Measurements from ENCODE around the gene PSMD1.
"Not testable (repeated sequence)": the region's sequence is repeated elsewhere in the genome, so short reads cannot be mapped to it uniquely, and the experiment has no call there.

Gene PSMD1

DNA sequence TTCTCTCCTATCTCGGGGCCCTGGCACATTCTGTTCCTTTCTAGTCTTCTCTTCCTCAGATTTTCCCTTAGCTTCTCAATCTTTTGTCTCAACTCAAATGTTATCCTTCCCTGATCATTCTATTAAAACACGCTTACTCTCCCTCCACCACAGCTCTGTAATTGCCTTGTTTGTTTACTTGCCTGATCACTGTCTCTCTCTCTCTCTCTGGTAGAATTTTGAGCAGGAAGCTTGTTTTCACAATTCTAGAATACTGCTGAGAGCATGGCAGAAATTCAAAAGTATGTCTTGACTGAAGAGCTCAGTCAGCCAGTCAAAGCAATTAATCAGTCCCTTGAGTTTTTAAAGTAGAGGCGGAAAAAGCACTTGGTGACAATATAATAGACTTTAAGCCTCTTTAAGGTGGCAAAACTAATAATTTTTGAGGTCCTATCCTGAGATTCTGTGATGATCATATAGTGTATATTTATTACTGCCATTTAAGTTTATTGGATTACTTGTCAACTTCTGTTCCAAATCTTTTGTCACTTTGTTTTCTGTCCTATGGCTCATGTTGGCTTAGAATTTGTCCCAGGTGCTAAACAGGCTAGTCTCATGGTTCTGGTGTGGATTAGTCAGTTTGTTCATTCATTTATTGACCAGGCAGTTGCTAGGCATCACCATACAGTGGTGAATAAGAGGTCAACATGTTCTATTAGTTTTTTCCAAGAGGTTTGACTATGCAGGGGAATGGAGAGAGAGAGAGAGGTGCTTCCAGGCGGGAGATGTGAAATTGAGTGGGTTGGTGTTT is 2.3 kb downstream of the PSMD1 start:
- no peak for DNase-seq

DNA sequence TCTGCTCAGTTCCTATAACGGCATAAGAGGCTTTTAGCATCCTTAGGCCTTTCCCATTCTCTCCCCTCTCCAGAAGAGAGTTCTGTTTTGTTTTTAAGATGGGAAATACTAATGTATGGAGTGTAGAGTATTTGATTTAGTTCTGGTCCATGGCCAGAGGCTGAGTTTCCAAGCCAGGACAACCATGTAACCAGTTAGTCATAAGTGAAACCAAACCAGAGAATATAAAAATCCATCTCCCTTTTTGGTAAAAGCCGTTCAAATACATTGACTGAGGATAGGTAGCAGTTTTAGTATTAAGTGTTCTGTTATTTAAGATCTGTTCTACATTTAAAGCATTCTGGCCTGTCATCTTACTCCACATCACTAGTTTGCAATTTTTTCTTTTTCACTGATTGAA is 3.1 kb downstream of the PSMD1 start:
- DNase-seq, result no peak

DNA sequence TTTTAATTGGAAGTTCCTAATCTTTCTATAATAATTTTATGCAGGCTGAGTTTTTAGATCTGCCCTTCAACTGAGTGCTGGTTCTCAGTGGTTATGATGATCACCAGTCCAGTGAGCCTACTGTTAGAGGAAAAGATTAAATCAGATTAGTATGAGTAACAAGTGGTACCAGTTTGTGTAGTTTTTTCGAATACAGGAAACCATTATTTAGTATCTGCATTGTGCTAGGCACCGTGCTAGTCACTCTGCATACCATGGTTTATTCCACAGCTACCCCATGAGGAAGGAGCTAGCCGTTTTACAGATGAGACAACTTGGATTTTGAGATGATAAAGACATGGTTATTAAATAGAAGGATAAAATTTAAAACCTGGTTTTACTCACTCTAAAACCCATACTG is 6.1 kb downstream of the PSMD1 start:
- DNase-seq, result no peak

DNA sequence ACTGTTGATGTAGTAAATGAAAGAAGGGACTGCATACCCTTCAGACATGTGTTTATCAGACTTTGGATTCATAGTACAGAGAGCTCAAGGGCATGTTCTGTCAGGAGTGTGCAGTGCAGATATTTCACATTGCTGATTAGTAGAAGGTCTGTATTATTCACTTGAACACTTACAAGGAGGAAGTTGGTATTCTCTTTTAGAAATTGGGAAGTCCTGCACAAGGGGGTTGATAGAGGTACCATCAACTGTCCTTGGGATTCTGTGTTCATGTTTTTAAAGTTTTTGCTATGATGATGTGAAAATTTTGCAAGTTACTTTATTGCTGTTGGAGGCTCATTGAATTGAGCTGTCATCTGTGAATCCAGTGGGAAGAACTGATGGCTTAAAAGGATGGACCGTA is 6.7 kb downstream of the PSMD1 start:
- DNase-seq, result no peak

DNA sequence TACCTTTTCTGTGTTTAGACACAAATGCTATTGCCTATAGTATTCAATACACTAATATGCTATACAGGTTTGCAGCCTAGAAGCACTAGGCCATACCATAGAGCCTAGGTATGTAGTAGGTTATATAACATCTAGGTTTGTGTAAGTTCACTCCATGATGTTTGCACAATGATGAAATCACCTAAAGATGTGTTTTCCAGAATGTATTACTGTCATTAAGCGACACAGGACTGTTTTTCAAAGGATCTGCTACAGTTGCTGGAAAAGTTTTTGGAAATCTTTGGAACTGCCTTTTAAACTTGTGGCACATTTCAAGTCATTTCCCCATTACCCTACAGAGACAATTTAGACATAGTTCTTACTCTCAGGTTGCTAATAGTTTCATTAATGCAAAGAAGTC is 9.3 kb downstream of the PSMD1 start:
- DNase-seq, result no peak

DNA sequence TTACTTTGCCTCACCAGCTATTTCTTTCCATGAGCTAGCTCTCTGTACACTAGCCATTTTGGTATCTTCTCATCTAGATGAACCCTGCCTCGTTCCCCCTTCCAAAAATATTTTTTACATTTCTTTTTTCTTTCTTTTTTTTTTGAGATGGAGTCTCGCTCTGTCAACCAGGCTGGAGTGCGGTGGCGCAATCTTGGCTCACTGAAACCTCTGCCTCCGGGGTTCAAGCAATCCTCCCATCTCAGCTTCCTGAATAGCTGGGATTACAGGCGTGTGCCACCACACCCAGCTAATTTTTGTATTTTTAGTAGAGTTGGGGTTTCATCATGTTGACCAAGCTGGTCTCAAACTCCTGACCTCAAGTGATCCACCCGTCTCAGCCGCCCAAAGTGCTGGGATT is 10.9 kb downstream of the PSMD1 start:
- not testable (repeated sequence) for DNase-seq

DNA sequence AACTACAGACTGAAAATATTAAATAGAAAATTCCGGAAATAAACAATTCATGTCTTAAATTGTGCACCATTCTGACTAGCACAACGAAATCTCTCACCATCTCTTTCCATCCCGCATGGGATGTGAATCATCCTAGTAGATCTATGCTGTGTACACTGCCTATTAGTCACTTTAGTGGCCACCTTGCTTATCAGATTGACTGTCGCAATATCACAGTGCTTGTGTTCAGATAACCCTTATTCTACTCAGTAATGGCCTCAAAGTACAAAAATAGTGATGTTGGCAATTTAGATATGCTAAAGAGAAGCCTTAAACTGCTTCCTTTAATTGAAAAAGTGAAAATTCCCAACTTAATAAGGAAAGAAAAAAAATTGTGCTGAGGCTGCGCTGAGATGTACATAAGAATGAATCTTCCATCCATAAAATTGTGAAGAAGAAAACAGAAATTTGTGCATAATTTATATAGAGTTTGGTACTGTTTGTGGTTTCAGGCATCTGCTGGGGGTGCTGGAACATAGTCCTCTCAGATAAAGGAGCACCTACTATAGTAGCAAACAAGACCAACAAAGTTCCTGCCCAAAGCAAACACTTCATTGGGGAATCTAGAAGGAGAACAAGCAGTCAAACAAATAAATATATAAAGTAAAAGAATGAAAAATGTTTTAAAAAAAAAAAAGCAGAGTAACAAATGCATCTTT is 12.0 kb downstream of the PSMD1 start:
- DNase-seq, result no peak

DNA sequence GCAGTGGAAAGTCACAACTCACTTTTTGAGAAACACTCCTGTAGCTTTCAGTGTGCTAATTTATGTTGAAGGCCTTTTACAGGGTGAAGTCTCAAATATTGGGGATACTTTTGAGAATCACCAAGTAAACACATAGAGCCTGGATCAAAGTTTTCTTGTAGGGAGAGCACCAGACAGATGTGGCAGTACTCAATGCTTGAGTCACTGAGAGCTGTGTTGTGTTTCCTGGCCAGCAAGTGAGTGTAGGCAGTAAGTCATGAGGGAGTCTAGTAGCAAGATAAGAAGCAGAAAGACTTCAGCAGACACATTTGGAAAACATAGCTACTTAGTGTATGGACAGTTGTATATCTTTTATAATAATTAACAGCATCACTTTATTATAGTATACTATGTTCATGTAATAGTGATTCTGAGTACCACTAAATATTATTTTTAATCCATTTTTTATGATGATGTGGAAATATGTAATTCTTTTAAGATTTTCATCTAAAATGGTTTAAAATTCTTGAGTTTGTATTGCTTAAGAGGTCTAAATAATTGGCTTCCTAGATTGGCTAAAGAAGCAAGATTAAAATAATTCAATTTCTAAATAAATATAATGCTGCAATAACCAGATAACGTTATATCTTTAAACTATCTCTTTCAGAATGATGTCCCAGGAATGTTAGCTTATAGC is 12.8 kb downstream of the PSMD1 start:
- no peak for DNase-seq

DNA sequence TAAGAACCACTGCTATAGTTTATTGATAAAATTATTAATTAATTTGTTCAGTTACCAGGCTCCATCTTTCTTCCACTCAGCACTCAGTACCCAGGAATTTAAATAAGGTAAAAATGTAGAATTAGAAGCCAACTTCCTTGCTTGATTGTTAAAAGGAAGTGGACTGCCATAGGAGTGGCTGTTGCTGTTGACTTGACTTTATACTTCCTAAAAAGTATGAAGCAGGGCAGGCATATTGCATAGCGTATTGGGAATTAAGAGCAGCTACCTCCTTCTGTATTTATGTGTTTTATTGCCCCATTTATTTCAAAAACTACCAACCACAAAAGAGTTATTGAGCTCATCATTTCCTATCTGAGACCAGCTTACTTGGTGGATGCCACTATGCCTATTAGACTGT is 27.9 kb downstream of the PSMD1 start:
- DNase-seq, result no peak

DNA sequence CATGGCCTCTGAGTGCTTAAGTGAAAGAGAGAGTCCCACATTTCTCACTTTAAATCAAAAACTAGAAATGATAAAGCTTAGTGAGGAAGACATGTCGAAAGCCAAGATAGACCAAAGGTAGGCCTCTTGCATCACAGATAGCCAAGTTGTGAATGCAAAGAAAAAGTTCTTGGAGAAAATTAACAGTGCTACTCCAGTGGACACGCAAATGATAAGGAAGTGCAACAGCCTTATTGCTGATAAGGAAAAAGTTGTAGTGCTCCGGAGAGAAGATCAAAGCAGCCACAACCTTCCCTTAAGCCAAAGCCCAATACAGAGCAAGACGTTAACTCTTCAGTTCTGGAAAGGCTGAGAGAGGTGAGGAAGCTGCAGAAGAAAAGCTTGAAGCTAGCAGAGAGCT is 32.1 kb downstream of the PSMD1 start:
- no peak for DNase-seq

DNA sequence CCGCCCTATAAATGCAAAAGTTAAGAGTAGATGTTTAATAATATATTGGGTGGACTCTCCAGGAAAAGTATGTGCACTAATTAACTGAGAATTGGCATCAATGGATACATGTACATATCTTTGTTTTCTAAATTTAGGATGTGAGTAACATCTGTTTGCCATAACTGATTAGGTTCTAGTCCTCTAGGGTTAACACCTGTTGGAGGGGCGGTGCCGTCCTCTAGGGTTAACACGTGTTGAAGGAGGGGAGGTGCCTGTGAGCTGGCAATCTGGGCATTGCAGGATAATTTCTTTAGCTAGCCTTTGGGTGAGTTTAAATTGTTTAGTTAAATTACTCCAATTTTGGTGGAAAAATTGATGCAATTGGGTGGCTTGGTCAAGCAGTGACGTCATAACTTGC is 37.3 kb downstream of the PSMD1 start:
- DNase-seq, result no peak

DNA sequence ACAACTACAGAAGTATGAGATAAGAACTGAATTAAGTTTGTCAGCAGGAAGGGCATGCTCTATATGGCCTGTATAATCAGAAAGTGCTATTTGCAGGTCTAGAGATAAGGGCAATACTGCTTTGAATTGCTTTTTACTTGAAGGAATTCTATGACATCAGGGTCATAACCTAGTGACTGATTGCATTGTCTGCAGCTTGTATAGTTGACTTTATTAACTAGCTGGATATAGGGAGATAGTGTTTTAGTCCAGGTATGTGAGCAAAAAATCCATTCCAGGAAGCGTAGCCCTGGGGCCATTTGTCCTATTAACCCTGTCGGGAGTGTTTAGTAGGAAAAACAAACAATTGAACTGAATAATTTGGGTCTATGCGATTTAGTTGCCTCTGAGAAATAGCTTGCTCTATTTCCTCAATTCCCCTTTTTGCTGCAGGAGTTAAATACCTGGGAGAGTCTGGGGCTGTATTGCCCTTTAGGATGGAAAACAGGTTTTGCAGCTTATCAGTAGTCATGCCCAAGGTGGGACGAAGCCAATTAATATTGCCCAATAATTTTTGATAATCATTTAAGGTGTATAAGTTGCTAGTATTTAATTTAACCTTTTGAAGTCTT is 38.2 kb downstream of the PSMD1 start:
- DNase-seq, result no peak

DNA sequence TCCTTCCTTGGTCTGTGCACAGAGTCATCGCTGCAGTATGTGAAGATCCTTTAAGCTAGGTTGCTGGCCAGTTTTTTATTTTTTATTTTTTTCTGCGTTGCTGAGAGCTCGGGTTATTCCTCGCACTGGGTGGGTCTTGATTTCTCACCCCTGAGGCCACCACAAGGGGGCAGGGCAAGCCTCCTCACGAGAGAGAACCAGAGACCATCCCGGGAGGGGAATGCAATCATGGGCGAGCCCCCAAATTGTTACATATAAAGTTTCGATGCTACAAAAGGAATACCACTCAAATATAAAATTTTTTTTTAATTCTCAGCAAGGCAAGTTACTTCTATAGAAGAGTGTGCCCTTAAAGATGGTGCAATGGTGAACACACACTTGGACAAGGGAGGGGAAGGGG is 43.3 kb downstream of the PSMD1 start:
- peak; percentile 36 for DNase-seq

DNA sequence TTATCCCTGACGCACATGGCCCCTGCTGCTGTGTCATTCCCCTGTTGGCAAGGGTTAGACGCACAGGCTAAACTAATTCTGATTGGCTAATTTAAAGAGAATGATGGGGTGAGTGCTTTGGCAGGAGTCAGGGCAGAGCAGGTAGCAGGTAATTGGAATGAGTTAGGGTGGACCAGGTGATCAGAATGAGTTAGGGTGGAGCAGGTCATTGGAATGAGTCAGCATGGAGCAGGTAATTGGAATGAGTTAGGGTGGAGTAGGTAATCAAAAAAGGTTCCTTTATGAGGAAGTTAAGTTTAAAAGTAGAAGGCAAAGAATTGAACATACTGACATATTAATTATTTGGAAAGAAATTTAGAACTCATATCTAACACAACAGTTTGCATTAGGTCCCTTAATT is 43.7 kb downstream of the PSMD1 start:
- not testable (repeated sequence) for DNase-seq

DNA sequence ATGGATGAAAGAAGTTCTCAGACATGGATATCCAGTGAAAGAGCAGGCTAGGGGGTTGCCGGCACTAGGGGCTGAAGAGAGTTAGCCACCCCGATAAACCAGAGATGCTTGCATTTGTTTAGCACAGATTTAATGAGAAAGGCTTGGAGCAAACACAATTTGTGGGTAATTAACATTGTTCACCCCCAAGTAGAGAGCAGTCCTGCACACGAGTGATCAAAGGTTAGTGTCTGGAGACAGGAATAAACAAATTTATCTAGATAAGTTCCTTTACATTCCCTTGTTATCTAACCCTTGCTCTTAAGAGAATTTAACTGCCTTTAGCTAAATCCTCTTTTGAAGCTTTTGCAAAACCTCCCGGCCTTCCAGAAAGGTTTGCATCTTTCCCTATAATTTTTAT is 44.3 kb downstream of the PSMD1 start:
- no peak for DNase-seq

DNA sequence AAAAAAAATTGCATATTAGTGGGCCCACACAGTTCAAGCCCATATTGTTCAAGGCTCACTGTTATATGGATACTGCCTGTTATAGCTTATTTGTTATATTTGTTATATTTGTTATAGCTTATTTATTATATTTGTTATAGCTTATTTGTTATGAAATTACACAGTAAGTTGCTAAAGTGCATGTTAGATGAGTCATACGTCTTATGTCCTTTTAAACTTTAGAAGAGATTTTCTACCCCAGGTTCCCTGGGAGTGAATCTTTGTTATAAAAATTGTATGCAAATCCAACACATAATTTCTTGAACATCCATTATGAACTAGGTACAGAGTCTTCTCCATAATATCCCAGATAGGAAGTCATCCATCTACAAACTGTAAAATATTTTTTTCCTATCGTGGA is 46.1 kb downstream of the PSMD1 start:
- no peak for DNase-seq

DNA sequence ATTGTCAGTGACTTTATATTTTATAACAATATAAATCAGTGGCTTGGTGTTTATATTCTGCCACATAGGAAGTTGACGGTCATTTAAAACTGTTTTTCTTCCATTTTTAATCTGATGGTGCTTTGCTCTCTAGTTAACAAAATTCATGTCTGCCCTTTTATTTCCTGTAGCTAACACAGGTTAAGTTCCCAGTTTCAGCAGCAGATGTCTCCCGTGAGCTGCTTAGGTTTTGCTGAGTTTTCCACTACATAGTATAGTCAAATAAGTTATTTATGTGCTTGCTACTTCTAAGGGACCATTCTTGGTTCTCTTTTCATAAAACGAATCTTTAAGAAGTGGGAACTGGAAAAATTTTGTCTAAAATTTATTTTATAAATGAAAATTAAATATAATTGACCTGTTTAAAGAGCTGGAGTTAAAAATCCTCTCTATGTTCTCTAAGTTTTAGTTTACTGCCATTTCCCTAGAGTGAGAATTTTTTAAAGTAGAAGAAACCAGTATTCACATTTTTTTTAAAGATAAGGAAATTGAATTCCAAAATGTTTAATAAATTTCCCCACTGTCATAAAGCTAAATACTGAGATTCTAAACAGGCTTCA is 47.5 kb downstream of the PSMD1 start:
- DNase-seq, result peak; percentile 72

DNA sequence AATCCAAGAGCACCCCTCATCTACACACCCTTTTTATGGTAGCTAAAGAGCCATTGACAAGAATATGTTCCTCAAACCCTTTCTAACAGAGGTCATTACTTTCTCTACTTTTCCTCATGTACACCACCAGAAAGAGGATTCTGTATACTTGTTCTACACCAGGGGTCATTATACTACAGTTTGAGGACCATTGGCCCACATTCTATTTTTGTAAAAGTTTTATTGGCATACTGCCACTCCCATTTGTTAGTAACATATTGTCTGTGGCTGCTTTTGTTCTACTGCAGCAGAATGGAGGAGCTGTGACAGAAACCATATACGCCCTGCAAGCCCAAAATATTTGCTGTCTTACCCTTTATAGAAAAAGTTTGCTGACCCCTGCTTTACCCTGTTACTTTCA is 53.9 kb downstream of the PSMD1 start:
- DNase-seq, result no peak

DNA sequence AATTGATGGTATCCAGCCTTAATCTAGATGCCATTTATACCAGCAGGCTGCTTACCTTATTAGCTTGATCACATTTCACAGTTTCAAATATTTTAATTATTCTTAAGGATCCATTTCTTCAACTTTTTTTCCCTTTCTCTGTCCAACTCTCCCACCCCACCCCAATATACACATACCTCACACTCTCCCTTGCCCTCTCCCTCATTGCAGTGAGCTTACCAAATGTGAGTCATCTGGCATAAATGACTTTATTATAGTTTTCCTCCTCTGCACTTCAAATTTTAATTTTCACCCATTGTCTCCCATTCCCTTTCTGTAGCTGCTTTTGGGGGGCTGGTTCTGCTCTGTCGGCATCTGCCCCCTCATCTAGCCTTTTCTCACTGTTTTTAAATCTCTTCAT is 55.3 kb downstream of the PSMD1 start:
- DNase-seq, result no peak

DNA sequence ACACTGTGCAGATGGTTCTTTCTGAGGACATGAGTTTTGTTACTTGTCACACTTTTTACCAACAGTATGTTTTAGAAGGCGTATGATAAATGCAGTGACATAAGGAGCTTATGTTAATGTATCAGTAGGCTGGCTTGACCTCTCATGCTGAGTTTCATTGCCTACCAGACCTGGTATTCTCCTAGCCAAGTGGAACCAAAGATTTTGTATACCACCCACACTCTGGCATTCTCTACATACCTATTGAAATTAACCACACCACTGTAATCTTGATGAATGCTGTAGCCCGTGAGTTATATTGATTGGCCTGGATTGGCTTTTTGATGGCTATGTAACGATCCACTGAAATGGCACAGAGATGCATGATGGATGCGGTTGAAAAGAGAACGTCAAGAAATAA is 56.8 kb downstream of the PSMD1 start:
- no peak for DNase-seq

DNA sequence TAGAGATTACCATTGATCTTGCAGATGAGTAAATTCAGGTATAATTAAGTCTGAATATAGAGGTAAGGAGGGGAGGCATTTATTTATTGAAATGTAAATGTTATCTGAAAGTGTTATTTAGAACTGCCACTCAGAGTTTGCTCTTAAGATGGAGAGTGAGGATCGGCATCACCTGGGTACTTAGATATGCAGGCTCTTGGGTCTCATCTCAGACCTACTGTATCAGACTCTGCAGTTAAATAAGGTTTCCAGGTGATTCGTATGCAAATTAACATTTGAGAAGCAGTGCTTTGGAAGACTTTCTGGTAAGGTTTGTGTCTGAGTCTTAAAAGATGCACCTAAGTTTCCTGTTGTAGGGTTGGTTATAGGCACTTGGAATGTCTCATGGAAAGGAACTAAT is 59.0 kb downstream of the PSMD1 start:
- no peak for DNase-seq

DNA sequence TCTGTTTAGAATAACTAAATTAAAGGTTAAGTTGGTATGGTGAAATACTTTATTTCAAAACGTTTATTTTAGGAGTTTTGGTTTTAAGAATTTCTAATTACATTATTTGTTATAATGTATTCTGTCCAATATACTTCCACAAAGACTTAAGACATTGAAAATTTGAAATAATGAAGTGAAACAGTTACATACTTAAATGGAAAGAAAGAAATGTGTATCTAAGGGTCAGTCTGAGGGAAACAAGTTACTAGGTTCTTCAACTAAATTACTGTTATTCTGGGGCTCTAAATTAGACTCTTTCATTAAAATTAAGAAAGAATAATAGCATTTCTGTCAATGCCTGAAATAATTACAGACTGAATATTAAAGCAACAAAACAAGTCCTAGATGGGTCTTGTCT is 60.5 kb downstream of the PSMD1 start:
- no peak for DNase-seq

DNA sequence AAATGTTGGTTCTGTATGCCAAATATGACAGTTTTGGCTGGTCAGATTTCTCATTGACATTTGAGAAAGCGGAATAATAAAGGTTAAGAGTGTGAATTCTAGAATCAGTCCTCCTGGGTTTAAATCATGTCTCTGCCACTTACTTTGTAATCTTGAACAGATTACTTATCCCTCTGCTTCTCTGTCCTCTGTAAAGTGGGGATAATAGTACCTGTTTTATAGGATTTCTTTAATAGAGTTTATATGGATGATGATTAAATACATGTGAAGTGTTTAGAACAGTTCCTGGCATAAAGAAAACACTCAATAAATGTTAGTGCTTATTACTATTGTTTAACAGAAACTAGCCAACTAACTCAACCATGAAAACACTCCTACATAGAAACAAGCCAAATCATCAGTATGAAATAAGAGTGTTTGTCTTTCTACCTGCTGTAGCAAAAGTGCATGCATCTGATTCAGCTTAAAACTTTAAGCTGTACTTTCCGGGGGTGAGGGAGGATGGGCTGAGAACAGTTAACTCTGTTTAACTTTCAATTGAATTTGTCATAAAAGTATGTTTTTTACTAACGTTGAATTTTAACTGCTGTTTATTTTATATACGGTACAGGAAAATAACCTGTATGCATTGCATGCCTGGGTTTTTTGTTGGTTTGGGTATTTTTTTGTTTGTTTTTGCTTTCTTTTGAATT is 61.4 kb downstream of the PSMD1 start:
- no peak for DNase-seq
